Measurements from ENCODE around the gene KLF6.

Gene KLF6

GRCh38 chr10:3774018-3774813 is 10.8 kb downstream of the KLF6 start:
- DNase-seq, result peak in 1 of 2 donors; percentile 21

GRCh38 chr10:3773460-3774017 is 11.5 kb downstream of the KLF6 start:
- no peak for DNase-seq

GRCh38 chr10:3772361-3773171 is 12.4 kb downstream of the KLF6 start:
- DNase-seq, result no peak

- no peak for DNase-seq
Measured at GRCh38 chr10:3770611-3771110, 14.3 kb downstream of the KLF6 start.

- peak; percentile 85 to 90 for DNase-seq
Measured at GRCh38 chr10:3769556-3769955, 15.5 kb downstream of the KLF6 start.

- no peak for DNase-seq
Measured at GRCh38 chr10:3766046-3766756, 18.8 kb downstream of the KLF6 start.

GRCh38 chr10:3765146-3765545 is 19.9 kb downstream of the KLF6 start:
- peak; percentile 74 for DNase-seq

GRCh38 chr10:3764626-3765112 is 20.3 kb downstream of the KLF6 start:
- no peak for DNase-seq

- no peak for DNase-seq
Measured at GRCh38 chr10:3763852-3764625, 21.0 kb downstream of the KLF6 start.

- DNase-seq, result no peak
Measured at GRCh38 chr10:3763035-3763456, 22.0 kb downstream of the KLF6 start.

GRCh38 chr10:3762309-3762708 is 22.7 kb downstream of the KLF6 start:
- no peak for DNase-seq

- no peak for DNase-seq
Measured at GRCh38 chr10:3761904-3762303, 23.1 kb downstream of the KLF6 start.

GRCh38 chr10:3761021-3761686 is 23.9 kb downstream of the KLF6 start:
- DNase-seq, result peak; percentile 60 to 81

- no peak for DNase-seq
Measured at GRCh38 chr10:3760083-3760482, 24.9 kb downstream of the KLF6 start.

- no peak for DNase-seq
Measured at GRCh38 chr10:3759397-3759796, 25.6 kb downstream of the KLF6 start.

- DNase-seq, result no peak
Measured at GRCh38 chr10:3758491-3758970, 26.5 kb downstream of the KLF6 start.

GRCh38 chr10:3757638-3758490 is 27.1 kb downstream of the KLF6 start:
- no peak for DNase-seq

GRCh38 chr10:3757250-3757637 is 27.8 kb downstream of the KLF6 start:
- no peak for DNase-seq

GRCh38 chr10:3756360-3756740 is 28.7 kb downstream of the KLF6 start:
- no peak for DNase-seq
